Lung (tissue), 12 donors: Measurements from ENCODE around the gene TMTC2. TPM values are rescaled to one million over a fixed set of nuclear protein-coding genes. Genes with fewer than 3 reads are reported as not detected.

Experiments used
- ATAC-seq: fragments of 200-7000 bp; cut with Tn5 transposase; one replicate; pipeline ENCODE4 v1.9.1; 2020; ENCODE audit warnings: moderate number of reproducible peaks; ENCODE audit not compliant: insufficient read depth, low FRiP score
- DNase-seq, 3 donors: peaks; one replicate each; pipeline ENCODE4 v3.0.0-alpha.2; 2013 to 2017
- H3K27ac ChIP-seq, 2 donors: one replicate each; pipeline ENCODE4 v1.5.1; 2013; ENCODE audit warnings: mild to moderate bottlenecking in 2 of 2, moderate library complexity in 2 of 2, control low read depth in 1 of 2, inconsistent platforms in 1 of 2, low read depth in 1 of 2, low read length in 1 of 2
- H3K27me3 ChIP-seq, 3 donors: one replicate each; pipeline ENCODE4 v1.5.1; 2013; ENCODE audit warnings: low read length in 2 of 3; ENCODE audit not compliant: control insufficient read depth in 3 of 3, insufficient read depth in 3 of 3
- H3K36me3 ChIP-seq, 4 donors: one replicate each; pipeline ENCODE4 v1.5.1; 2013; ENCODE audit warnings: low read length in 4 of 4, mild to moderate bottlenecking in 1 of 4, moderate library complexity in 1 of 4; ENCODE audit not compliant: control insufficient read depth in 4 of 4, insufficient read depth in 4 of 4
- H3K4me1 ChIP-seq, 5 donors: one replicate each; pipeline ENCODE4 v1.5.1; 2013; ENCODE audit warnings: low read length in 5 of 5, mild to moderate bottlenecking in 2 of 5, moderate library complexity in 1 of 5; ENCODE audit not compliant: control insufficient read depth in 5 of 5, insufficient read depth in 5 of 5
- H3K4me3 ChIP-seq: one replicate; pipeline ENCODE4 v1.5.1; 2013; ENCODE audit warnings: mild to moderate bottlenecking, control low read depth, moderate library complexity
- H3K9ac ChIP-seq, 2 donors: one replicate each; pipeline ENCODE4 v1.5.1; 2013; ENCODE audit warnings: low read length in 2 of 2, control low read depth in 1 of 2; ENCODE audit not compliant: insufficient read depth in 1 of 2
- H3K9me3 ChIP-seq, 4 donors: one replicate each; pipeline ENCODE4 v1.5.1; 2013; ENCODE audit warnings: low read length in 3 of 4, mild to moderate bottlenecking in 1 of 4, moderate library complexity in 1 of 4; ENCODE audit not compliant: control insufficient read depth in 4 of 4, insufficient read depth in 3 of 4
- CTCF ChIP-seq: IDR thresholded peaks from 2 replicates; pipeline ENCODE4 v1.5.1; 2012; ENCODE audit warnings: mild to moderate bottlenecking; ENCODE audit errors: control extremely low read depth, extremely low read depth
- WGBS, 2 donors: extraction: QIAGEN DNeasy Blood & Tissue Kit; methylation state at CpG; one replicate each; pipeline ENCODE4 v1.1.7; 2013; 5-methylcytosine and 5-hydroxymethylcytosine counted together
- polyA plus RNA-seq, 2 donors: library from polyadenylated mRNA; stranded (reverse); fragments of 200-250 nt; gene quantifications; one replicate each; pipeline ENCODE4 v1.2.1, GENCODE V29; 2013
- total RNA-seq, 2 donors: library from RNA; depleted of rRNA in 1 of 2; stranded (reverse); fragments of >200 nt in 1 of 2; gene quantifications; one replicate each; pipeline ENCODE4 v1.2.1, GENCODE V29; 2014 to 2021
- donor health status: control.
- donor health status: control.
- donor health status: Bipolar disorder and iron deficiency.
- donor health status: healthy.
- donor health status: DM: yes; HTN: yes; CAD: no.

Gene TMTC2
- total and polyA plus RNA-seq, 4 donors: 5.3 to 77.1 (median 14.0) TPM

- no peak for DNase-seq
- no peak for TF ChIP-seq CTCF
- ATAC-seq: no peak
- no peak overlapping the region for H3K9ac ChIP-seq
- peaks cover 0 to 33% (median 3%) of the 10 kb centered on the region in 5 donors for H3K4me1 ChIP-seq
- H3K36me3 ChIP-seq: peaks cover 0 to 10% (median 4%) of the 10 kb centered on the region in 4 donors
- H3K27me3 ChIP-seq: no peaks in the 10 kb centered on the region
- H3K4me3 ChIP-seq: no peak overlapping the region
- no peak overlapping the region for H3K27ac ChIP-seq
- H3K9me3 ChIP-seq: no peaks in the 10 kb centered on the region
Measured at GRCh38 chr12:82788594-82788993, 101.9 kb downstream of the TMTC2 start.

GRCh38 chr12:82789674-82790073, 103.0 kb downstream of the TMTC2 start:
- ATAC-seq (no peak), DNase-seq (no peak)
- H3K36me3 ChIP-seq: peaks cover 0 to 15% (median 5%) of the 10 kb centered on the region in 4 donors
- no peak for TF ChIP-seq CTCF
- H3K4me3 ChIP-seq: no peak overlapping the region
- no peak overlapping the region for H3K9ac ChIP-seq
- H3K27ac ChIP-seq: no peak overlapping the region
- no peaks in the 10 kb centered on the region for H3K27me3 ChIP-seq
- H3K4me1 ChIP-seq: peaks cover 0 to 29% (median 0%) of the 10 kb centered on the region in 5 donors
- no peaks in the 10 kb centered on the region for H3K9me3 ChIP-seq

GRCh38 chr12:82793751-82794281, 107.1 kb downstream of the TMTC2 start:
- H3K4me1 ChIP-seq: peaks cover 0 to 2% (median 0%) of the 10 kb centered on the region in 5 donors
- no peak for TF ChIP-seq CTCF
- no peaks in the 10 kb centered on the region for H3K9me3 ChIP-seq
- H3K4me3 ChIP-seq: no peak overlapping the region
- H3K27me3 ChIP-seq: no peaks in the 10 kb centered on the region
- no peak overlapping the region for H3K9ac ChIP-seq
- ATAC-seq (no peak), DNase-seq (no peak)
- WGBS, 2 donors: 84 to 89% methylated on average over 8 of the region's 8 CpGs
- no peak overlapping the region for H3K27ac ChIP-seq
- peaks cover 0 to 23% (median 5%) of the 10 kb centered on the region in 4 donors for H3K36me3 ChIP-seq

GRCh38 chr12:82797480-82797879, 110.8 kb downstream of the TMTC2 start:
- Histone ChIP-seq H3K9ac (no peak overlapping the region), H3K27ac (no peak overlapping the region), H3K27me3 (no peaks in the 10 kb centered on the region), H3K4me3 (no peak overlapping the region), H3K36me3 (peaks cover 0 to 18% (median 3%) of the 10 kb centered on the region in 4 donors), H3K9me3 (no peaks in the 10 kb centered on the region), H3K4me1 (peaks cover 0 to 2% (median 0%) of the 10 kb centered on the region in 5 donors)
- no peak for TF ChIP-seq CTCF
- WGBS, 2 donors: 97 to 98% methylated on average over 4 of the region's 4 CpGs
- no peak for ATAC-seq
- no peak for DNase-seq
